Measurements from ENCODE around the gene RAB11B. TPM values are rescaled to one million over a fixed set of nuclear protein-coding genes. Genes with fewer than 3 reads are reported as not detected.

The RAB11B gene
- polyA plus RNA-seq, 1 donor from 2014 or later, result 71.1 TPM

- TF ChIP-seq POLR2AphosphoS5 (IDR thresholded peaks at IDR 0.05) (no peak), MXI1 (conservative IDR thresholded peaks at IDR 0.05; ENCODE audit: poor library complexity, severe bottlenecking) (no peak), EZH2 (IDR thresholded peaks at IDR 0.05; ENCODE audit: borderline replicate concordance, insufficient read depth, low read length, poor library complexity, severe bottlenecking) (no peak), TAF1 (IDR thresholded peaks at IDR 0.05; ENCODE audit: low read depth) (no peak), CTCF (IDR thresholded peaks at IDR 0.05; ENCODE audit: poor library complexity, severe bottlenecking) (no peak), SMC3 (conservative IDR thresholded peaks at IDR 0.05; ENCODE audit: poor library complexity) (no peak), RAD21 (conservative IDR thresholded peaks at IDR 0.05) (no peak), EP300 (conservative IDR thresholded peaks at IDR 0.05; ENCODE audit: poor library complexity, severe bottlenecking) (no peak), REST (IDR thresholded peaks at IDR 0.05; ENCODE audit: borderline replicate concordance) (no peak)
- Histone ChIP-seq H3K9ac (ENCODE audit: low read length) (no peak overlapping the region), H3K9me3 (ENCODE audit: low read length) (no peaks in the 10 kb centered on the region), H3K4me3 (ENCODE audit: low read length) (no peak overlapping the region), H4K20me1 (ENCODE audit: insufficient read depth) (peaks cover 20% of the 10 kb centered on the region), H3K79me2 (replicated peaks; ENCODE audit: insufficient read depth, low read length) (peaks cover 33% of the 10 kb centered on the region), H3K4me2 (ENCODE audit: low read length) (no peak overlapping the region), H2AFZ (ENCODE audit: low read depth, low read length) (no peak overlapping the region), H3F3A (ENCODE audit: insufficient read depth, low read length, poor library complexity, severe bottlenecking) (no peaks in the 10 kb centered on the region), H3K27ac (ENCODE audit: low read length) (no peak overlapping the region), H3K9me2 (ENCODE audit: insufficient read depth, low read length) (no peaks in the 10 kb centered on the region), H3K36me3 (ENCODE audit: insufficient read depth, low read length) (no peaks in the 10 kb centered on the region), H3K27me3 (ENCODE audit: insufficient read depth, low read depth, low read length) (no peaks in the 10 kb centered on the region)
These were observed 8.2 kb downstream of the RAB11B start for GRCh38 chr19:8398311-8398771.

GRCh38 chr19:8399681-8400188, 9.6 kb downstream of the RAB11B start:
- Histone ChIP-seq H3K27ac (ENCODE audit: low read length) (no peak overlapping the region), H4K20me1 (ENCODE audit: insufficient read depth) (peaks cover 13% of the 10 kb centered on the region), H3K79me2 (replicated peaks; ENCODE audit: insufficient read depth, low read length) (peaks cover 20% of the 10 kb centered on the region), H3K27me3 (ENCODE audit: insufficient read depth, low read depth, low read length) (no peaks in the 10 kb centered on the region), H3F3A (ENCODE audit: insufficient read depth, low read length, poor library complexity, severe bottlenecking) (no peaks in the 10 kb centered on the region), H3K9me3 (ENCODE audit: low read length) (no peaks in the 10 kb centered on the region), H2AFZ (ENCODE audit: low read depth, low read length) (no peak overlapping the region), H3K4me2 (ENCODE audit: low read length) (no peak overlapping the region), H3K9ac (ENCODE audit: low read length) (no peak overlapping the region), H3K4me3 (ENCODE audit: low read length) (no peak overlapping the region), H3K36me3 (ENCODE audit: insufficient read depth, low read length) (no peaks in the 10 kb centered on the region), H3K9me2 (ENCODE audit: insufficient read depth, low read length) (no peaks in the 10 kb centered on the region)
- TF ChIP-seq EP300 (conservative IDR thresholded peaks at IDR 0.05; ENCODE audit: poor library complexity, severe bottlenecking) (no peak), POLR2AphosphoS5 (IDR thresholded peaks at IDR 0.05) (no peak)

Data from neural cell (in vitro differentiated cells).